Measurements from ENCODE around the gene NKG7.

NKG7 gene

DNA sequence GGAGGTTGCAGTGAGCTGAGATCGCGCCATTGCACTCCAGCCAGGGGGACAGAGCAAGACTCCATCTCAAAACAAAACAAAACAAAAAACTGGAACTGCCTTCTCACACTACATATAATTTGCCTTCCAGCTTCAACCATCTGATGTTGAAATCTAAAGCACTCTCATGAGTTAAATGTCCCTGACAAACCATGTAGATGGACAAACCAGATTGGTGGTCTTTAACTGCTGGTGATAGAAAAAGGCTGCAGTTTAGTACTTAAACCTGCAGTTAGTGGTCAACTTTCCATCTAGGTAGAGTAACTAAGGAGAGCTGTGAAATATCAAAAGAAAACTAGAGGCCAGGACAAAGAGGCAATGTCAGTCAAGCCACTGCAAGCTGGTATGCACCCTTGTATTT, 23.7 kb upstream of the NKG7 start:
- DNase-seq (ENCODE audit: insufficient read length, low spot score) (no peak), FAIRE-seq (no peak)
- TF ChIP-seq, protein P1, sequence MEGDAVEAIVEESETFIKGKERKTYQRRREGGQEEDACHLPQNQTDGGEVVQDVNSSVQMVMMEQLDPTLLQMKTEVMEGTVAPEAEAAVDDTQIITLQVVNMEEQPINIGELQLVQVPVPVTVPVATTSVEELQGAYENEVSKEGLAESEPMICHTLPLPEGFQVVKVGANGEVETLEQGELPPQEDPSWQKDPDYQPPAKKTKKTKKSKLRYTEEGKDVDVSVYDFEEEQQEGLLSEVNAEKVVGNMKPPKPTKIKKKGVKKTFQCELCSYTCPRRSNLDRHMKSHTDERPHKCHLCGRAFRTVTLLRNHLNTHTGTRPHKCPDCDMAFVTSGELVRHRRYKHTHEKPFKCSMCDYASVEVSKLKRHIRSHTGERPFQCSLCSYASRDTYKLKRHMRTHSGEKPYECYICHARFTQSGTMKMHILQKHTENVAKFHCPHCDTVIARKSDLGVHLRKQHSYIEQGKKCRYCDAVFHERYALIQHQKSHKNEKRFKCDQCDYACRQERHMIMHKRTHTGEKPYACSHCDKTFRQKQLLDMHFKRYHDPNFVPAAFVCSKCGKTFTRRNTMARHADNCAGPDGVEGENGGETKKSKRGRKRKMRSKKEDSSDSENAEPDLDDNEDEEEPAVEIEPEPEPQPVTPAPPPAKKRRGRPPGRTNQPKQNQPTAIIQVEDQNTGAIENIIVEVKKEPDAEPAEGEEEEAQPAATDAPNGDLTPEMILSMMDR (IDR thresholded peaks at IDR 0.05; ENCODE audit: insufficient read depth, missing control alignments) = no peak

DNA sequence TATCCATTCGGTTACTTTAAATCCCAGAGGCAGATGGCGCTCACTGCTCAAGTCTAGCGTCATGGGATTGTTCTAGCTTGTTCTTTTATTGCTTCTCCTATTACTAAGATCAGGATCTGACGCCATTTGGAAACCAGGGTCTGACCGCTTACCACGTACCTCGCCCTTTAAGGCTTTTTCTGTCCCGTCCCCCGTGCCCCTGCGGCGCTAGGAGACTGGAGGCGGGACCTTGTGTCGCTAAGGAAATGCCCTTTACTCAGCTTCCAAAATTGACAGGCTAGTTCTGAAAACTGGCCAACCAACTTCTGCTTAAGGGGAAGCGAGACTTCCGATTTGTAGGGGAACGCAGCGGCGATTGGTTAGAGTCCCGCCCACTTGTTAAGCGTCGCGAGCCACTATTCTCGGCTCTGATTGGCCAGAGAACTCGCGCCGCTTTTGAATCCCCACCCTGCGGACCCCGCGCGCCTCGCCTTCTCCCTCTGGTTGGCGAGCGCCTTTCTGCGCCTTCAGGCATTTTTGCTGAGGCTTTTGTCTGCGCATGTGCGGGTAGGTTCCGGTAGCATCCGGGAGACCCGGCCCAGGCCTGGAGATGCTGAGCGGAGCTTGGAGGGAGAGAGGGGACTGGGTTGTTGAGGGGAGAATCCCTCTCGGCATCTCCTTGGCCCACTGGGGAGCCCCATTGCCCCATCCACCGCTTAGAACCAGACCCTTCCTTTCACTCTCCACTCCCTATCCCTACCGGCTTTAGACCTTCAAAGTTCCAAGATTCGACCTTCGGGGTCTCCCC, 21.8 kb upstream of the NKG7 start:
- TF ChIP-seq, protein P1 (IDR thresholded peaks at IDR 0.05; ENCODE audit: insufficient read depth, missing control alignments) = peak; percentile 26
- FAIRE-seq = no peak
- DNase-seq (ENCODE audit: insufficient read length, low spot score) = peak; percentile 80

DNA sequence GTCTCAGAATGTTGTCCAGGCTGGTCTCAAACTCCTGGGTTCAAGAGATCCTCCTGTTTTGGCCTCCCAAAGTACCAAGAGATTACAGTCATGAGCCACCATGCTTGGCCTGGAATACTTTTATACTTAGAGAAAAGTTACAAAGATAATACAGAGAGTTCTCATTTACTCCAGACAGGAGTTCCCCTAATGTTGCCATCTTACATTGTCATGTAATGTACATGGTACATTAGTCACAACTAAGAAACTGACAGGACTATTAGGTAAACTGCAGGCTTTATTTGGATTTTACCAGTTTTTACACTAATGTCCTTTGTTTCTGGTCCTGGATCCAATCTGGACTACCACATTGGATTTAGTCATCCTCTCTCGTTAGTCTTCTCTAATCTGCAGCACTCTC, 20.2 kb upstream of the NKG7 start:
- TF ChIP-seq, protein P1 (IDR thresholded peaks at IDR 0.05; ENCODE audit: insufficient read depth, missing control alignments) = no peak
- DNase-seq (ENCODE audit: insufficient read length, low spot score) = no peak
- no peak for FAIRE-seq

DNA sequence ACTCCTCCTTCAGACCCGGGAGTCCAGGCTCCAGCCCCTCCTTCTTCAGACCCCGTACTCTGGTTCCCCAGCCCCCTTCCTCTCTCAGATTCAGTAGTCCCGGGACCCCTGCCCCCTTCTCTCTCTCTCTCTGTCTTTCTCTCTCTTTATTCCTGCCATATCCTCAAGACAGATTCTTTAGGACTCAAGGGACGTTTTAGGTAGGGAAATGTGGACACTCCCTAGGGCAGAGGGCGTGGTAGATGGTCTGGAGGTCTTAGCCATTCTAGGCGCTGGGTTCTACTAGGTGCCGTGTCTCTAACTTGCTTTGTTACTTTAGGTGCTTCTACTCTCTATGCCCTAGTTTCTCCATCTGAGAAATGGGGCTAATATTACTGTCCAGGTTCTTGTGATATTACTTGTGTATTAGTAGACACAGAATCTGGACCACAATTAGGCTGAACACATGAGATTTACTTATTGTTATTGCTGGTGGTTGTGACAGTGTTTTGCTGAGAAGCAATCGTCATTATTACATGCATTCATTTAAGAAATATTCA, 18.7 kb upstream of the NKG7 start:
- TF ChIP-seq, protein P1 (IDR thresholded peaks at IDR 0.05; ENCODE audit: insufficient read depth, missing control alignments) = no peak

DNA sequence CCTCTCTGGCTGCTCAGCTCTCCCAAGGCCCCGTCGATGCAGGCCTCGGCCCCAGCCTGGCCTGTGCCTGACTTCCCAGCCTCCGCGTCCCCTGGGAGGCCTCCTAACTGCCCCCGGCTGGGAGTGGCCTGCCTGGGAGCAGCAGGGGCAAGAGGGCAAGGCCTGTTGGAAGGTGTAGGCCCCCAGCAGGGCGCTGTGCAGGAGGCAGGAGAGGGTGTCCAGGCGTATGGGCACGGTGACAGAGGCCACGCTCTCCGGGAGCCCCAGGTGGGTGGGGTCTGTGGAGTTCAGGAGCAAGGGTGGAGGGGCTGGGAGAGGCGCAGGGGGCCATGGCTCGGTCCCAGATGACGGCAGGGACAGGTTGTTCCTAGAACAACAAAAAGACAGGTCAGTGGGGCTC, 16.7 kb upstream of the NKG7 start:
- TF ChIP-seq, protein P1 (IDR thresholded peaks at IDR 0.05; ENCODE audit: insufficient read depth, missing control alignments) = no peak
- DNase-seq (ENCODE audit: insufficient read length, low spot score) = no peak
- no peak for FAIRE-seq

More for the DNA sequence above, 18.7 kb upstream of the NKG7 start:
- DNase-seq (ENCODE audit: insufficient read length, low spot score) (no peak), FAIRE-seq (no peak)

DNA sequence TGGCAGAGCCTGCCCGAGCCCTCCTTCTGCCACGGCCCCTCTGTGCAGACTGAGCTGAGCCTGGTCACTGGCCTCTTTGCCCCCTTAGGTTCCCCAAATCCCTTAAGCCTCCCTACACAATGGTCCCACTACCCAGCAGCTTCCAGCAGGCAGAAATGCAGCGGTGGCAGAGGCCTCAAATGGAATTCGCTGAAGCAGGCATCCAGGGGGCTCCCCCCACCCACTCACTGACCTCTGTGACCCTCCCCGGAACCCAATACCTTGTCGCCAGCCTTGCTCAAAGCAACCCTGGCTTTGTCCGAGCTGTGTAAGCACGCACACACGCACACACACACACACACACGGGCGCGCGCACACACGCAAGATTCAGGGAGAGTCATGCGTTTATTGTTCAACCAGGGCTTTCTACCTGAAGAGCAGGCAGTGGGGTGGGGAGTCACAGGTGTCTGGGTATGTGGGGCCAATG, 15.5 kb upstream of the NKG7 start, which contains the start of gene LIM2:
TSS of gene LIM2 (minus strand) at position 51 of the 466 bp plus-strand sequence. CDS start 531 bp downstream, outside the sequence.
- FAIRE-seq (no peak), DNase-seq (ENCODE audit: insufficient read length, low spot score) (no peak)

More for the DNA sequence above, 15.5 kb upstream of the NKG7 start, which contains the start of gene LIM2:
- TF ChIP-seq, protein P1 (IDR thresholded peaks at IDR 0.05; ENCODE audit: insufficient read depth, missing control alignments) = no peak

Measured in D721Med (cell line).